NB4 (cell line): ENCODE measurements around the gene CES1.

Source experiments
- CTCF ChIP-seq: IDR thresholded peaks from one replicate; pipeline ENCODE4 v1.5.1; 2012; ENCODE audit warnings: low read depth, low read length
- MYC ChIP-seq: IDR thresholded peaks from 2 replicates; pipeline ENCODE4 v1.6.1; 2011; ENCODE audit warnings: low read depth, low read length
- POLR2A ChIP-seq: IDR thresholded peaks from 2 replicates; pipeline ENCODE4 v1.6.1; 2011; ENCODE audit warnings: mild to moderate bottlenecking; ENCODE audit not compliant: insufficient read length; ENCODE audit errors: extremely low read depth

GRCh38 chr16:55836158-55836611 is 3.3 kb upstream of the CES1 start:
- TF ChIP-seq CTCF (no peak), POLR2A (no peak), MYC (no peak)
